HG02938 (cell line): Measurements from ENCODE around the gene MAP2K5.

Source experiments
- ATAC-seq: cut with Tn5 transposase; IDR thresholded peaks from one replicate; pipeline ENCODE4 v1.9.1; 2021; ENCODE audit warnings: mild to moderate bottlenecking, moderate library complexity; ENCODE audit not compliant: unreplicated experiment

Gene MAP2K5

DNA sequence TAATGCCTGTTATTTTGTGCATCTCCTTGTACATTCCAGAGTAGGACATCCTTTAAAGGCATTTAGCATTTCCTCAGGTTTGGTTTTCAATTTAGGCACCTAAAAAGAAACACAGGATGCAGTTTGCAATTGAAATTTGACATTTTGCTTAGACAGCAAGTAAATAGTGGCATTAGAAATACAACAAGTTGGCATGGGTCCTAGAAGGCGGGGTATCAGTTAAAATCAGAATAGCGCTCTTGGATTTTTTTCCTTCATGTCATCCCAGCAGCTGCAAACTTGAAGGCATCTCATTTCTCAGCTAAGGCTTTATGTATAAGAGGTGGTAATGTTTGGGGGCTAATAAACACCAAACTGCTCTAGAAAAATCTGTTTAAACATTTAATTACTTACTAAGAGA, 235.3 kb downstream of the MAP2K5 start:
- ATAC-seq: no peak

DNA sequence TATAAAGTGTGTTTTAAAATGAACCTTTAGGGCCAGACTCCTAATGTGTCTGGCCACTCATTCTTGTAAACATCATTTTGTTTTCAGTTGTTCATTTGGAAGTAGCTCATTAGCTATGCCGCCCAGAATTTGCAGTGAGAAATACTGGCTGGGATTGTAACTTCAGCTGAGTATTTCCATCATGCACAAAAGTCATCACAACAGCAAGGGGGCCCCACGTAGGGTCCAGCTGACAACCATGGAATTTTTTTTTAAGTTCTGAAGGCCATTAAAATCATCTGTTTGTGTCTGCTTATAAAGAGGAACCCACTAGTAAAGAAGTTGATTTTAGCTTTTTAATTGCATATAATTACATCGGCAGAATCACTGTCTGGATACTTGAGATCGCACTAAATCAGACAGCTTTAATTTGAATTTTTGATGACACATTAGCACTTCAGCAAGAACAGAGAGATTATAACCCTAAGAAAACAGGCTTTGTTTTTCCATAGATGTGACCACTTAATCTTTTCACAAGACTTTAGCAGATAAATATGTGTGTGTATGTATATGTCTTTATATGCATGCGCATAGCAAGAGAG, 236.6 kb downstream of the MAP2K5 start:
- no peak for ATAC-seq

DNA sequence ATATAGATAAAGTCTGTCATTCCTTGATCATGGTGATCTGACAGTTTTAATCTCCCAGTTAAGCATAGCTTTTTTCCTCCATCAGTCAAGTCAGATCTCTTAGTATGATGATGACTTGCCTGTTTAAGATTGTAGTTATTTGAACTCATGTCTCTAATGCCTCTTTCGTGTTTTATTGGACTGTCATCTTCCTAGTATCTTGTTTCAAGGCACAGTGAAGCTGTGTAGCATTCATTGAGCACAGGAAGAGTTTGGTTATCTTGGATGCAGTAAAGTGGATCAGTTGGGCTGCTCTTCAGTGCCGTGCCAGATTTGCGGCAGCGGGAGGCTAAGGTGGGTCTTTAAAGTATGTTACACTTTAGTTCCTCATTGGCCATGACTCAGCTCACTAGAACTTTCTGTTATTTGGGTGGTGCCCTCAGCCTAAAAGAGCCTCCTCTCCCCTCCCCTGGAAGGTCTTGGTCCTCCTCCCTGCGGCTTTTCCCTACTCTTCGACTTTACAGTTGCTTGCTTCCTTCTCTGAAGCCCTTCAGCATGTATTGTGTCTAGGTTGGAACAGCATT, 237.1 kb downstream of the MAP2K5 start:
- ATAC-seq: no peak

DNA sequence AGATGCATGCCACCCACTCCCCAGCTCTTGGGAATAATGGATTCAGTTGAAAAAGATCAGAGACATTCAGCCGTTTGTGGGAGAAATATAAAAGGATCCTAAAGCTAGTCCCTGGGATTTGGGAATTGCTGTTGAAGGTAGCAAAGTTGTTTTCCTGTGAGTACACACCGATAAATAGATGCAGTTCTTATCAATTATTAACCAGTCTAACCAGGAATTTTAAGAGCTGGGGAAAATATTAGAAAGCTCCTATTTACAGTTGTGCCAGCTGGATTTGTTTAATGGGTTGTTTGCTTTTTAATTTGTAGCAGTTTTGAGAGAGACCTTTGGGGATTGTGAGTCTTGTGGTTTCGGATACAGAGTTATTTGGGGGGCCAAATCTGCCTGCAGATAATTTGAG, 238.6 kb downstream of the MAP2K5 start:
- no peak for ATAC-seq

DNA sequence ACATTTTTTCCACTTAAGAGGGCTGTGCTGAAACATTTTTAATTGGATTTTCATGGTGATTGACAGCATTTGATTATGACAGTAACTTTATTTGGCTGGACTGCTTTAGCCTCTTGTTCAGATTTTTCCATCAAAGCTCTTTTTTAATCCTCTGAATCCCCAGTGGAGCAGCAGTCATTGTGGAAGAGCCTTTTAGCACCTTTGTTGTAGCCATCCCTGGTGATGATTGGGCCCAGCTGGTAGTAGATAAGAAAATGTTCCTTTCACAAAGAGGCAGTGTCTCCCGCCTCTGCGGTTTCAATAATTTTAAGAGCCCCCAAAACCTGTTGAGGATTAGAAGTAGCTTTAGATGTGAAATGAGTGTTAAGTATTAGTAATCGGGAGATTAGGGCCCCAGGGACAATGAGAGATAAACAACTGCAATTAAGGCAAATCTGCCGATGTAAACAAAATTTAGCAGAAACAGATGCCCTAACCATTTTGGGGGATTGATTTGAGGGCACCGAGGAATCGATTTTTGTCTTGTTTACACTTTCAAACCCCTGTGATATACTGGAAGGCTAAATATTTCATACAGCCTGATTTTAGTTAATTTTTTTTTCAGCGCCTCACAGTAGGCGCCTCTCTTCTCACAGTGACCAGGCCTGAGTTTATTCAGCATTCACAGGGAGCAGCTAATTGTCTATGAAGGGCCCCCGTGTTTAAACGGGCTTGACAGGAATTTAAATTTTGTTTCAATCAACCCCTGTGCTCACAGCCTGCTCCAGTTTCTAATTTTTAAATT, 239.6 kb downstream of the MAP2K5 start:
- ATAC-seq: no peak

DNA sequence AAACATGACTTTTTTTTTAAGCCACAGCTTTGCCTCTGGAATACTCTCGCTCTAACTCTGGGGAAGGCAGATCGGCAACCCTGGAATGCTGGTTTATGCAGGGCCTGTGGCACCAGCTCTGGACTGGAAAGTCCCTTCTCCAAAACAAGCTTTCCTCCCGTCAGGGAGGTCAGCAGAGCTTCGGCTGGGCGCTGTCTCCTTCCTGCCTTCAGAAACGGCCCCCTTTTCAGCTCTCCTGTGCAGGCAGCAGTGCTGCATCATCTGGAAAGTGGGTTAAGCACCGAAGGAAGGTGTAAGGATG, 240.1 kb downstream of the MAP2K5 start:
- no peak for ATAC-seq

DNA sequence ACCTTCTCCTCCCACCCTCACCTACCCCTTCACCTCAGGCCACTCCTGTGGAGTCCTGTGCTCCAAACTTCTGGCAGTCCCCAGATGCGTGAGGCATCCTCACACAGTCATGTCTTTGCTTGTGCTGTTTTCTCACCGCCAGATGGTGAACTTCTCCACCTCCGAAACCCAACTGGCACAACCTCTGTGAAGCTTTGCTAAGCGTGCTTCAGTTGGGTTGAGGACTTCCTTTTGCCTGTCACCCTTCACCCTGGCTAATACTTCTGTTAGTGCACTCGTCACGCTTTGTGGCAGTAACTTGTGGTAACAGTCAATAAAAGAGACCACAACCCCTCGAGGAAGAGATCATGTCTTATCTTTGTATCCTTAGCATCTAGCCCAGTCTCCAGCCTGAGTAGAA, 240.8 kb downstream of the MAP2K5 start:
- ATAC-seq: peak; percentile 54

DNA sequence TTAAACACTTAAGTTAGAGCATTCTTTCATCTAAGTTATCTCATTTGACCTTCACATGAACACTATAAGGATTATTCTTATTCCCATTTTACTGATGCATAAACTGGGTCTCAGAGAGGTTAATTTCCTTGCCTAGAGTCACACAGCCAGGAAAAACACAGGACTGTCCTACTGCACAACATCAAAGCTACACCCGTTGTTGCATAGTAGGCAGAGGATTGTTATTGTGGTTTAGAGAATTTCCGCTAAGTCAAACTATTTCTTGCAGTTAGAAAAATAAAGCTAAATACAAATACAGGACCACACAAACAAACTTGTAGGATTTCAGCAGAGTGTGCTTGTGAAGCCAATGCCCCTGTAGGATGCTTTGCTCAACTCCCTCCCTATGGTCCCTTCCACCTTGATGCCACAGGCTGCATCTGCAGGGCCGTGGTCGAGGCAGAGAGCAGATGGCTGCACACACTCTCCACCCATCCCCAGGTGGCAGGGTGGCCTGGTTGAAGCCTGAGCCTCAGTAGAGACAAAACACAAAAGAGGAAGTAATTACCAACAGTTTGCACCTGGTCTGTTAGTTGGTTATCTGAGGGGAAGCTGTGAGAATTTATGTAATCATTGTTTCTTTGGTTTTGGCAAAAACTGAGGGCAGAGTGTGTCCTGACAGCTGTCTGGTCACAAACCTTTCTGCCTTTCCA, 241.7 kb downstream of the MAP2K5 start:
- peak; percentile 83 for ATAC-seq

DNA sequence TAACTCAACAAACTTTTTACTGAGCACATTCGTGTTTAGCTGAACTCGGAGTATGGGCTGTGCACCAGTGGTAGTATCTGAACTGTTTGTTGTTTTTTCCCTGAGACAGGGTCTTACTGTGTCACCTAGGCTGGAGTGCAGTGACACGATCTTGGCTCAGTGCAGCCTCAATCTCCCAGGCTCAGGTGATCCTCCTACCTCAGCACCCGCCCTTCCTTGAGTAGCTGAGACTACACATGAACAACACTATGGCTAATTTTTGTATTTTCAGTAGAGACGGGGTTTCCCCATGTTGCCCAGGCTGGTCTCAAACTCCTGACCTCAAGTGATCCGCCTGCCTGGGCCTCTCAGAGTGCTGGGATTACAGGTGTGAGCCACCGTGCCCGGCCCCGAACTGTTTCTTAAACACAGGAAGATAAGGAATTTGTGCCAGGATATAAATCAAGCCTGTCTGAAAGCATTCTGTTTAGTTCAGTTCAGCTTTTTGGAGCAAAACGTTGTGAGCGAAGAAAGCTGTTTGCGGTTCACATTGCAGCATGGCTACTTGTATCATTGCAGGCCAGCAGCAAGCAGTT, 242.4 kb downstream of the MAP2K5 start:
- ATAC-seq: peak; percentile 7

DNA sequence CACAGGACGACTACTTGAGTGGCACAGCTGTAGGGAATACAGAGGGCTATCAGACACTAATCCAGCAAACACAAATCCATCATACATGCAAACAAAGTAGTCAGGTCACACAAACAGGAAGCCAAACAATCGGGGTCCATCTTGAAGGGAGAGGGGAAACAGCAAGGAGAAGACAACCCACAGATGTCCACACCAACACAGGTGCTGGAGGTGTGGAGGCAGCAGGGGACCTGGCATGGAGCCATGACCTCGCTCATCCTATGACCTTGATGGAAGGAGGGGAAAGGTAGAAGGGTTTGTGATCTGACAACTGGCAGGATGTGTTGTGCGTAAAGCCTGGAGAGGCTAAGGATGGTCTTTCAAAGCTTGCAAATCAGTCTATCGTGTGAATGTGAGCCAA, 242.9 kb downstream of the MAP2K5 start:
- ATAC-seq: no peak

DNA sequence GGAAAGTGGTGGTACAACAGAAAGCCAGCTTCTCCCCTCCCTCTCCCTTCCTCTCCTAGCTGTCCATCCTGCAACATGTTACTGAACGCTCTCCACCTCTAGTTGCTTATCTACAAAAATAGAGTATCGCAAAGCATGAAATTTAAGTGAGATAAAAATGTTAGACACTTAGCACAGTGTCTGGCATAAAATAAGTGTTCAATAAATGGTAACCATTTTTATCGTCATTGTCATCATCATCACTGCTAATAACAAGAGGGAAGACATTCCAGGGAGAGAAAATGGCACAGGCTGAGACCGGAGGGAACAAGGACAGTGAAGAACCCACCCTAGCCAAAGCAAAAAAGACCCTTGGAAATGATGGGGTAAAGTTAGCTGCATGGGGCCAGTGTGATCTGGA, 244.1 kb downstream of the MAP2K5 start:
- ATAC-seq: no peak

DNA sequence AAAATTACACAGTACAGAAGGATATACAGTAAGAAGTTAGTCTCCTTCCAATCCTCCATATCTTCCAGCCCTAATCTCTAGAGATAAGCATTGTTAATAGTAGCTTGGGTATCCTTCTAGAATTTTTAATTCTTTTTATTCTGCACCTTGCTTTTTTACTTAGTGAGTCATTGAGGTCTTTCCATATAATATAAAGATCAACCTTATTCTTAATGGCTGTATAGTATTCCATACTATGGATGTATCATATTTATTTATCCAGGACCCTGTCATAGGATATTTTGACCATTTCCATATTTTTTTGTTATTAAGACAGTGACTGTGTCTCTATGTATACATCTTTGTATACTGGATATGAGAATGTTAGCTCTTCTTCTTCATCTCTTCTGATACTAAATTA, 246.5 kb downstream of the MAP2K5 start:
- no peak for ATAC-seq

DNA sequence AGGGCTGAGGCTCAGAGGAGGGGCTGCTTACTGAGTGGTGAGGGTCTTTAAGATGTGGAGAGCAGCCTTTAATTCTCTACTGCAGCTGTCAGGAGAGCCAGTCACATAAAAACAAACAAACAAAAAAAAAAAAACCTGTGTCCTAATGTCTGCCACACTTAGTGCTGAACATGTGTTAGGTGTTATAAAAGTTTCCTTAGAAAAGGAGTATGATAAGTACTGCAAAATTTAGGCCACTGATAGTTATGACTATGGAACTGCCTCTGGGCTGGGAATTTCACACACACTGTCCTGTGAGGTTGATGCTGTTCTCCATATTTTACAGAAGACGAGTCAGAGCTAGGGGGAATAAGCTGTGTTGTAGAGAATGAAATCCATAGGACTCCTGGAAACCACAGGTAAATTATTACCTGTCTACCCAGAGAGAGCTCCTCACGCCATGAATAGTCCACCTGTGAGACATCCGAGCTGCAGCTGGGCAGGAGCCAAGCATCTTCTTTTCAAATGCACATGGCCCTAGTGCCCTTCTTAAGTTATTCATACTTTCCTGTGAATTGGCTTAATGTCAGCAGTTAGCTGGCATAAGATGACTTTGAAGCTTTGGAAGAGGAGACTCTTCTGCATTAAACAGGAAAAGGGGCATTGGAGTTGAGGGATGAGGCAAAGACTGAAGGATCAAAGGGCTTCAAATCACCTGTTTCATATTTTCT, 248.3 kb downstream of the MAP2K5 start:
- ATAC-seq: no peak

DNA sequence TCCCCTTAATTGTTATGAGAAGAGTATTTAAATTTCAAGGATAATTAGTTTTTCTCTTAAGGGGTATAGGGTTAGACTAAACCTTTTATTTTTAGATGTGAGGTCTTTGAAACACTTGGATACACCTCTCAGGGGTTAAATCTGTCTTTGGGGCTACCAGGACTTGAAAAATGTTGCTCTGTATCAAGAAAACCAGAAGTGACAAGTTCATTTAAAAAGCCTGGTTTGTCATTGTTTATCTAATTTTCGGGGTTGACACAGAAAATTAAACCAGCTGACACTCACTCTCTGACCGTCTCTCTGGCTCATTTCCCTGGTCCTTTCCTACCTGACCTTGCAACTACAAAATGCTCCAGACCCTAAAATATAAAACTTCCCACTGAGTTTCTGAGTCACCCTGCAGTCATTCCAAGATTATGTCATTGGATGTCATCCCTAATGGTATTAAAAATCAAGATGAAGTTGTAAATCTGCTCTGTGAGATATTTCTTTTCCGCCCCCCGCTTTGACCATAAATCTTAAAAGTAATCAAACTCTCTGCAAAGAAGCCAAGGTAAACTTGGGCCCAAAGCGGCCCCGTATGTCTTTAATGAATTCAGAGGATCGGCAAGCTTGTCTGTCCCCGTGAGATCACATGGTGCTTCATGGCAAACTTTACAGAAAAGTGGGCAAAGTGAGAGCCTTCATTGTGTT, 249.9 kb downstream of the MAP2K5 start:
- no peak for ATAC-seq

DNA sequence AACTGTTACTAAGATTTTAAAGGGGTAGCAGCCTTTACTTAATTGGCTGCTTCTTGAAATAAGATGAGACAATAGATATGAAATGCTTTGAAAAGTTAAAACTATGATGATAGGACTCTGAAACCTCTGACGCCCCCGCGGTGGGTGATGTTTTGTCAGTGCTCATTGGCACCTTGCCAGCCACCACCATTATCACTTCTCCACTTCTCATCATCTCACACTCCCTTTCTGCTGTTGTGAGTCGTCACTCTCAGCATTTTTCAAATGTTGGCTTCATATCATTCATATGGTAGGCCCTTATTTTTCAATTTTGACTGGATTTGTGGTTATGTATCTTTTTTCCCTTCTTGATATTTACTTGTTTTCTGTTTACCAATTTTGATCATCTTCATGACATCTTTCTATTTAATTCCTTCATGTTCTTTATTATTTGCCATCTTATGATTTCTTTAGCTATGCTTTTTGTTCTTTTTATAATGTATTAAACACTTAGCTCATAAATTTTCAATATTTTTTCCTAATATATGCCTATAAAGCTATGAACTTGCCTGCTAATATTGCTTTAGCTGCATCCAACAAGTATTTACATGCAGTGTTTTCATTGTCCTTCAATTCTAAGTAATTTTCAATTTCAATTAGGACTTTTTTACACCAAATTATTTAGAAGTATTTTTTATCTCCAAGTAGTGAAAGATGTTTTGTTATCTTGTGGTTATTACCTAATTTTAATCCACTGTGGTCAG, 252.5 kb downstream of the MAP2K5 start:
- no peak for ATAC-seq

DNA sequence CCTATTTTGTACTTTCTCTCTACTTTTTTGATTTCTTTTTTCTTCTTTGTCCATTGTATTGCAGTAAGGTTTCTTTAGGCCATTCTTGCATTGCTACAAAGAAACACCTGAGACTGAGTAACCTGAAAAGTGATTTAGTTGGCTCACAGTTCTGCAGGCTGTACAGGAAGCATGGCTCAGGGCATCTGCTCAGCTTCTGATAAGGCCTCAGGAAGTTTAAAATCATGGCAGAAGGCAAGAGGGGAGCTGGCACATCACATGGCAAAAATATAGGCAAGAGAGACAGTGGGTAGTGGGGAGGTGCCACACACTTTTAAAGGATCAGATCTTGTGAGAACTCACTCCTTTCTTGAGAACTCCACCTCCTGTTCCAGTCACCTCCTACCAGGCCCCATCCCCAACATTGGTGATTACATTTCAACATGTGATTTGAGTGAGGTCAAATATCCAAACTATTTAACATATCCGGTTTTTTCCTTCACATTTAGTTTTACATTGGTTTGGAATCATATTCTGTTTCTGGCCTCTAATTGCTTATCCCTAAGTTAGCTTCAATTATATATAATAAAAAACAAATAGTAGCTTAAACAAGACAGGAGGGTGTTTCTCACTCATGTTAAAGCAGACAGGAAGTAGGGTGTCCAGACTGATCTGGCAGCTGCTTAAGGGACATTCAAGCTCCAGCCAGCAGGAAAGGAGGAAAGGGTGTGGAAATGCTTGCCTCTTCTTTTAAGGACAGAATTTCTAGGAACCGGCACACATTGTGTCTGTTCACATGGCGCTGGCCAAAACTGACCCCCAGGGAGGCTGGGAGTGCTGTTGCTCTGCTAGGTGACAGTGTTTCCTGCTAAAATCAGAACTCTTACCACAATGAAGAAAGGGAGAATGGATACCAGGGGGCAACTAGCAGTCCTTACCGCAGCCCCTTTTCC, 254.0 kb downstream of the MAP2K5 start:
- no peak for ATAC-seq

DNA sequence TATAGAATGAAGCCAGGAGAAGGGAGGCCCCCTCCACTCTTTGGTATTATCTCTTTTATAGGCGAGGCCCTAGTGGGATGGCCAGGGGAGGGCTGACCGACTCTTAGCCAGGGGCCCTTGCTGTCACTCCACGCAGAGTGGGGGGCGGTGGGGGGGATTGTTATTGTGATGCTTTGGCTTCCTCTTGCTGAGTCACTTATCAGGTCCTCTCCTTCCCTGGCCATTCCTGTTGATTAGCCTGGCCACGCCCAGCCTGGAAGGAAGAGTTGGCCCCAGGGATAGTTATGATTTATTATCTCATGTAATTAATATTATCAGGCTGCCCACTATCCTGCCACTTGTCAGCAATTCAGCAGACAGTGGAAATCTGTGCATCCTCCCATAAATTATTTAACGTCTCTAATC, 257.3 kb downstream of the MAP2K5 start:
- ATAC-seq: no peak

DNA sequence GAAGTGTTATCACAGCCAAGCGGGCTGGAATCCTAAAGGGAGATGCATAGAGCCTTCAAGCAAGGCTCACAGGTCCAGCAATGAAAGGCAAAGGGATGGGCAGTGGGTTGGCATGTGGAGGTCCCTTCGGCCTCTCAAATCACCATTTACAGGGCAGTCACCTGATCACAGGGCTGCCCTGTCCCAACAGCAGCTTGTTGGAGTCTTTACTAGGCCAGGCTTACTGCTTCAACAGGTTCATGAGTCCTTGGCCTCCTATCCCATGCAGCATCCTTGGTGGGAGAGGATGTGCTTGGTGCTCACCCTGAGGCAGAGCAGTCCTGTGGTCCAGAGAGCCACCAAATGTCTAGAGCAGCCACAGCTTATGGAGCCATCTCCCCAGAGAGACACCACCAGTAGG, 258.6 kb downstream of the MAP2K5 start:
- no peak for ATAC-seq
